Measurements from ENCODE around the gene KCNMA1.

The KCNMA1 gene

GRCh38 chr10:77208684-77209256, 428.8 kb downstream of the KCNMA1 start:
- TF ChIP-seq EP300 (IDR thresholded peaks at IDR 0.05; ENCODE audit: borderline replicate concordance) (no peak), CEBPB (IDR thresholded peaks at IDR 0.05) (no peak), TEAD4 (IDR thresholded peaks at IDR 0.05) (no peak), USF1 (IDR thresholded peaks at IDR 0.05) (no peak), RAD21 (IDR thresholded peaks at IDR 0.05; ENCODE audit: low read depth) (no peak), ZBTB7A (IDR thresholded peaks at IDR 0.05; ENCODE audit: low read depth) (no peak), TAF1 (IDR thresholded peaks at IDR 0.05; ENCODE audit: low read depth) (no peak)

GRCh38 chr10:77207828-77208185, 429.8 kb downstream of the KCNMA1 start:
- TF ChIP-seq ZBTB7A (IDR thresholded peaks at IDR 0.05; ENCODE audit: low read depth) = no peak
- TF ChIP-seq USF1 (IDR thresholded peaks at IDR 0.05) = no peak
- no peak for TF ChIP-seq YY1 (IDR thresholded peaks at IDR 0.05; ENCODE audit: low read depth)
- no peak for TF ChIP-seq NFIC (IDR thresholded peaks at IDR 0.05)
- TF ChIP-seq EP300 (IDR thresholded peaks at IDR 0.05; ENCODE audit: borderline replicate concordance) = no peak
- no peak for TF ChIP-seq CEBPB (IDR thresholded peaks at IDR 0.05)
- TF ChIP-seq TCF12 (IDR thresholded peaks at IDR 0.05; ENCODE audit: low read depth) = no peak
- TF ChIP-seq TEAD4 (IDR thresholded peaks at IDR 0.05) = no peak
- no peak for TF ChIP-seq EGR1 (IDR thresholded peaks at IDR 0.05)
- TF ChIP-seq RAD21 (IDR thresholded peaks at IDR 0.05; ENCODE audit: low read depth) = no peak
- no peak for TF ChIP-seq REST (IDR thresholded peaks at IDR 0.05; ENCODE audit: low read depth)
- no peak for TF ChIP-seq FOXM1 (IDR thresholded peaks at IDR 0.05; ENCODE audit: borderline replicate concordance, low read depth)
- no peak for TF ChIP-seq TAF1 (IDR thresholded peaks at IDR 0.05; ENCODE audit: low read depth)
- TF ChIP-seq CREB1 (IDR thresholded peaks at IDR 0.05; ENCODE audit: low read depth) = no peak
- TF ChIP-seq MAX (IDR thresholded peaks at IDR 0.05) = no peak

GRCh38 chr10:77207182-77207827, 430.3 kb downstream of the KCNMA1 start:
- TF ChIP-seq MAX (IDR thresholded peaks at IDR 0.05) = no peak
- no peak for TF ChIP-seq CEBPB (IDR thresholded peaks at IDR 0.05)
- no peak for TF ChIP-seq EGR1 (IDR thresholded peaks at IDR 0.05)
- TF ChIP-seq TEAD4 (IDR thresholded peaks at IDR 0.05) = no peak
- TF ChIP-seq REST (IDR thresholded peaks at IDR 0.05; ENCODE audit: low read depth) = no peak
- no peak for TF ChIP-seq YY1 (IDR thresholded peaks at IDR 0.05; ENCODE audit: low read depth)
- no peak for TF ChIP-seq ZBTB7A (IDR thresholded peaks at IDR 0.05; ENCODE audit: low read depth)
- TF ChIP-seq TCF12 (IDR thresholded peaks at IDR 0.05; ENCODE audit: low read depth) = no peak
- no peak for TF ChIP-seq EP300 (IDR thresholded peaks at IDR 0.05; ENCODE audit: borderline replicate concordance)
- TF ChIP-seq USF1 (IDR thresholded peaks at IDR 0.05) = no peak
- no peak for TF ChIP-seq RAD21 (IDR thresholded peaks at IDR 0.05; ENCODE audit: low read depth)
- TF ChIP-seq NFIC (IDR thresholded peaks at IDR 0.05) = no peak

DNA sequence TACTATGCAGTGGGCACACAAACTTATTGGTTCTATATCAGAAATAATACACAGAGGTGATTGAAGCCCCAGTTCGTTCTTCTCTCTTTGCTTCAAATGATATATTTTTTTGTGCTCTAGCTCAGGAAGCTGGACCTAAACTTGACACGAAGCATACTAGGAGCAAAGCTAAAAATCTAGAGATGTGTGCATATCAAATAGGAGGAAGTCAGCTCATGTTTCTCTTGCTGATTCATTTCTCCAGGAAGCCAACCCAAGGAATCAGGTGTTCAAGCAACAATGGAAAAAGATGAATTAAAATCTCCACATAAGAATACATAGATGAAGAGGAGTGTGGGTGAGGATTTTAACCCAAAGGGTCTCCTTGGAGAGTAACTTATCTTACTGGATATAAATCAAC, 432.5 kb downstream of the KCNMA1 start:
- no peak for TF ChIP-seq TCF12 (IDR thresholded peaks at IDR 0.05; ENCODE audit: low read depth)
- no peak for TF ChIP-seq YY1 (IDR thresholded peaks at IDR 0.05; ENCODE audit: low read depth)
- TF ChIP-seq RAD21 (IDR thresholded peaks at IDR 0.05; ENCODE audit: low read depth) = no peak
- no peak for TF ChIP-seq EP300 (IDR thresholded peaks at IDR 0.05; ENCODE audit: borderline replicate concordance)
- no peak for TF ChIP-seq REST (IDR thresholded peaks at IDR 0.05; ENCODE audit: low read depth)
- no peak for TF ChIP-seq CEBPB (IDR thresholded peaks at IDR 0.05)
- TF ChIP-seq TEAD4 (IDR thresholded peaks at IDR 0.05) = no peak
- no peak for TF ChIP-seq NFIC (IDR thresholded peaks at IDR 0.05)
- TF ChIP-seq TAF1 (IDR thresholded peaks at IDR 0.05; ENCODE audit: low read depth) = no peak
- no peak for TF ChIP-seq EGR1 (IDR thresholded peaks at IDR 0.05)

Data from Ishikawa (cell line).